Caco-2 (cell line): ENCODE data around the gene THADA. TPM values are rescaled to one million over a fixed set of nuclear protein-coding genes. Genes with fewer than 3 reads are reported as not detected.

ENCODE experiments used
- BruUV-seq: library from RNA; stranded (reverse); fragments of 400-500 nt; replicated peaks from 2 replicates; lab custom pipeline; 2021; lab: Mats Ljungman, UMichigan
- CTCF ChIA-PET: fragments of 300-600 bp; sonication (Branson Sonifier 250); formaldehyde crosslinking; loops from one replicate; lab custom pipeline; 2022; ENCODE audit warnings: antibody characterized with exemption; lab: Charles Lee
- POLR2A ChIA-PET: fragments of 300-600 bp; sonication (Branson Sonifier 250); formaldehyde crosslinking; loops from one replicate; lab custom pipeline; 2022; ENCODE audit warnings: antibody characterized with exemption; lab: Charles Lee
- DNase-seq, 2 experiments: peaks; one replicate each; pipeline versions ENCODE4 v3.0.0 to v3.0.0-alpha.2; 2020 to 2022
- H3K27me3 ChIP-seq: replicated peaks from 2 replicates; pipeline ENCODE4 v1.6.0; 2011; ENCODE audit warnings: low read length; ENCODE audit not compliant: control insufficient read depth, insufficient read depth
- H3K36me3 ChIP-seq: 2 replicates; pipeline ENCODE4 v1.5.1; 2011; ENCODE audit warnings: low read length; ENCODE audit not compliant: control insufficient read depth, insufficient read depth
- H3K4me1 ChIP-seq: fragments of 250-450 bp; sonication (Bioruptor Pico); 2 replicates; pipeline ENCODE4 v1.5.1; 2020; ENCODE audit warnings: mild to moderate bottlenecking
- H3K4me3 ChIP-seq: 2 replicates; pipeline ENCODE4 v1.5.1; 2011; ENCODE audit warnings: low read depth, mild to moderate bottlenecking, control low read depth, low read length
- H3K9me3 ChIP-seq: fragments of 250-450 bp; sonication (Bioruptor Pico); 2 replicates; pipeline ENCODE4 v1.5.1; 2020; ENCODE audit warnings: mild to moderate bottlenecking, moderate library complexity
- H3K27ac Mint-ChIP-seq: one replicate; pipeline ENCODE4 v1.8.0; 2022; ENCODE audit warnings: mixed read lengths; ENCODE audit not compliant: unreplicated experiment
- H3K27me3 Mint-ChIP-seq: one replicate; pipeline ENCODE4 v1.8.0; 2022; ENCODE audit warnings: mixed read lengths; ENCODE audit not compliant: insufficient read depth, unreplicated experiment
- H3K36me3 Mint-ChIP-seq: one replicate; pipeline ENCODE4 v1.8.0; 2022; ENCODE audit warnings: mild to moderate bottlenecking, mixed read lengths; ENCODE audit not compliant: insufficient read depth, unreplicated experiment
- H3K4me1 Mint-ChIP-seq: one replicate; pipeline ENCODE4 v1.8.0; 2022; ENCODE audit warnings: low read depth, mixed read lengths; ENCODE audit not compliant: unreplicated experiment
- H3K4me3 Mint-ChIP-seq: one replicate; pipeline ENCODE4 v1.8.0; 2022; ENCODE audit warnings: mild to moderate bottlenecking, moderate library complexity, mixed read lengths; ENCODE audit not compliant: unreplicated experiment
- H3K9me3 Mint-ChIP-seq: one replicate; pipeline ENCODE4 v1.8.0; 2022; ENCODE audit warnings: mixed read lengths; ENCODE audit not compliant: unreplicated experiment
- CTCF ChIP-seq, 2 experiments: fragments of 200-600 bp in 1 of 2; IDR thresholded peaks; 1 replicate in 1 of 2; 2 replicates in 1 of 2; pipeline versions ENCODE4 v1.5.1 to v1.8.0; 2011 to 2022; ENCODE audit warnings: antibody characterized with exemption in 1 of 2, control low read depth in 1 of 2, inconsistent platforms in 1 of 2, low read depth in 1 of 2, low read length in 1 of 2, mild to moderate bottlenecking in 1 of 2, moderate library complexity in 1 of 2; ENCODE audit not compliant: insufficient read depth in 1 of 2, severe bottlenecking in 1 of 2, unreplicated experiment in 1 of 2
- intact Hi-C: fragments of 100-400 bp; cut with micrococcal nuclease; formaldehyde crosslinking; loops from one replicate; pipeline ENCODE4 v1.10.0; 2022; ENCODE audit not compliant: unreplicated experiment
- total RNA-seq: library from RNA; stranded (reverse); gene quantifications from 2 replicates; pipeline ENCODE4 v1.2.3, GENCODE V29; 2022

The THADA gene
- total RNA-seq, 1 experiment from 2014 or later = 33.8 TPM

GRCh38 chr2:43255296-43255910, 340.4 kb downstream of the THADA start:
- Histone ChIP-seq H3K4me3 (no peak overlapping the region), H3K27me3 (no peaks in the 10 kb centered on the region), H3K9me3 (no peaks in the 10 kb centered on the region), H3K36me3 (peaks cover 1% of the 10 kb centered on the region; the same call in 1 of the 2 replicates), H3K4me1 (peaks cover 3% of the 10 kb centered on the region; the same call in 1 of the 2 replicates)
- no TSS peak for BruUV-seq
- H3K4me3 Mint-ChIP-seq = no peak overlapping the region
- intact Hi-C loops = no loop called here
- no peak for DNase-seq
- no peak overlapping the region for H3K27ac Mint-ChIP-seq
- no peaks in the 10 kb centered on the region for H3K4me1 Mint-ChIP-seq
- no peaks in the 10 kb centered on the region for H3K27me3 Mint-ChIP-seq
- no peaks in the 10 kb centered on the region for H3K9me3 Mint-ChIP-seq
- CTCF ChIA-PET = interaction anchor here (0.6 kb wide), 2 partner anchors 324 to 365 kb away, joined by 3 read pairs; no protein-coding TSS in a partner anchor
- POLR2A ChIA-PET = no interaction called here
- H3K36me3 Mint-ChIP-seq = peaks cover 6% of the 10 kb centered on the region
- no peak for TF ChIP-seq CTCF (IDR thresholded peaks at IDR 0.05; ENCODE audit: insufficient read depth in 1 of 2, low read depth in 1 of 2, low read length in 1 of 2, severe bottlenecking in 1 of 2, unreplicated experiment in 1 of 2)

- Histone ChIP-seq H3K36me3 (peaks cover 1% of the 10 kb centered on the region; the same call in 1 of the 2 replicates), H3K4me3 (no peak overlapping the region), H3K4me1 (peaks cover 3% of the 10 kb centered on the region; the same call in 1 of the 2 replicates), H3K9me3 (no peaks in the 10 kb centered on the region), H3K27me3 (no peaks in the 10 kb centered on the region)
- CTCF ChIA-PET = no interaction called here
- BruUV-seq = no TSS peak
- Mint-ChIP-seq H3K27ac (no peak overlapping the region), H3K9me3 (no peaks in the 10 kb centered on the region), H3K4me1 (no peaks in the 10 kb centered on the region), H3K27me3 (no peaks in the 10 kb centered on the region), H3K4me3 (no peak overlapping the region), H3K36me3 (peaks cover 6% of the 10 kb centered on the region)
- intact Hi-C loops = no loop called here
- POLR2A ChIA-PET = no interaction called here
- TF ChIP-seq CTCF (IDR thresholded peaks at IDR 0.05; ENCODE audit: insufficient read depth in 1 of 2, low read depth in 1 of 2, low read length in 1 of 2, severe bottlenecking in 1 of 2, unreplicated experiment in 1 of 2) = no peak
- no peak for DNase-seq
Measured at GRCh38 chr2:43254331-43254730, 341.5 kb downstream of the THADA start.

- Histone ChIP-seq H3K4me1 (peaks cover 3% of the 10 kb centered on the region; the same call in 1 of the 2 replicates), H3K4me3 (no peak overlapping the region), H3K36me3 (no peaks in the 10 kb centered on the region), H3K9me3 (no peaks in the 10 kb centered on the region), H3K27me3 (no peaks in the 10 kb centered on the region)
- Mint-ChIP-seq H3K36me3 (no peaks in the 10 kb centered on the region), H3K27ac (no peak overlapping the region), H3K4me3 (no peak overlapping the region), H3K9me3 (no peaks in the 10 kb centered on the region), H3K4me1 (no peaks in the 10 kb centered on the region), H3K27me3 (no peaks in the 10 kb centered on the region)
- no peak for TF ChIP-seq CTCF (IDR thresholded peaks at IDR 0.05; ENCODE audit: insufficient read depth in 1 of 2, low read depth in 1 of 2, low read length in 1 of 2, severe bottlenecking in 1 of 2, unreplicated experiment in 1 of 2)
- intact Hi-C loops = no loop called here
- no TSS peak for BruUV-seq
- CTCF ChIA-PET = no interaction called here
- no peak for DNase-seq
- POLR2A ChIA-PET = no interaction called here
Measured at GRCh38 chr2:43251171-43251731, 344.6 kb downstream of the THADA start.
